DOHH2 (cell line): Measurements from ENCODE around the gene PRPS1.

Experiments
- H3F3A ChIP-seq: fragments of 200-600 bp; sonication (generic), shearing (Covaris generic); 2 replicates; pipeline ENCODE4 v1.6.0; 2016; ENCODE audit warnings: antibody characterized with exemption, mild to moderate bottlenecking; ENCODE audit not compliant: control insufficient read depth, insufficient read depth
- H3K27ac ChIP-seq: fragments of 200-600 bp; sonication (generic); 2 replicates; pipeline ENCODE4 v1.5.1; 2014; ENCODE audit warnings: low read depth, mild to moderate bottlenecking, low read length, moderate library complexity
- H3K27me3 ChIP-seq: fragments of 200-600 bp; sonication (generic); 2 replicates; pipeline ENCODE4 v1.6.1; 2014; ENCODE audit warnings: mild to moderate bottlenecking, low read length, mixed read lengths; ENCODE audit not compliant: control insufficient read depth
- H3K36me3 ChIP-seq: fragments of 200-600 bp; sonication (generic); 2 replicates; pipeline ENCODE4 v1.6.1; 2014; ENCODE audit warnings: mild to moderate bottlenecking, low read length, moderate library complexity, mixed read lengths; ENCODE audit not compliant: control insufficient read depth
- H3K4me1 ChIP-seq: fragments of 200-600 bp; sonication (generic); 2 replicates; pipeline ENCODE4 v1.6.1; 2014; ENCODE audit warnings: mild to moderate bottlenecking, low read length, mixed read lengths; ENCODE audit not compliant: control insufficient read depth
- H3K4me2 ChIP-seq: fragments of 200-600 bp; sonication (generic); 2 replicates; pipeline ENCODE4 v1.6.0; 2014; ENCODE audit warnings: mild to moderate bottlenecking, low read length, moderate library complexity
- H3K4me3 ChIP-seq: fragments of 200-600 bp; sonication (generic); 2 replicates; pipeline ENCODE4 v1.5.1; 2014; ENCODE audit warnings: mild to moderate bottlenecking, low read length, mixed read lengths
- H3K79me2 ChIP-seq: fragments of 200-600 bp; sonication (generic); 2 replicates; pipeline ENCODE4 v1.6.1; 2014; ENCODE audit warnings: mild to moderate bottlenecking, low read length, mixed read lengths; ENCODE audit not compliant: control insufficient read depth
- H3K9me2 ChIP-seq: fragments of 200-600 bp; sonication (generic); replicated peaks from 2 replicates; pipeline ENCODE4 v1.6.1; 2014; ENCODE audit warnings: mild to moderate bottlenecking, low read length, mixed read lengths; ENCODE audit not compliant: control insufficient read depth
- H3K9me3 ChIP-seq: fragments of 200-600 bp; sonication (generic); 2 replicates; pipeline ENCODE4 v1.6.1; 2014; ENCODE audit warnings: antibody characterized with exemption, low read length, mixed read lengths; ENCODE audit not compliant: control insufficient read depth, insufficient read depth
- H4K20me1 ChIP-seq: fragments of 200-600 bp; sonication (generic); 2 replicates; pipeline ENCODE4 v1.6.0; 2014; ENCODE audit warnings: low read depth, mild to moderate bottlenecking, antibody characterized with exemption, low read length, moderate library complexity; ENCODE audit not compliant: control insufficient read depth, insufficient read depth
- CTCF ChIP-seq: fragments of 200-600 bp; sonication (generic); IDR thresholded peaks from one replicate; pipeline ENCODE4 v1.5.1; 2014; ENCODE audit warnings: antibody characterized with exemption, mild to moderate bottlenecking, low read depth, low read length; ENCODE audit not compliant: poor library complexity, severe bottlenecking
- EZH2phosphoT487 ChIP-seq: fragments of 200-600 bp; sonication (generic); IDR thresholded peaks from 2 replicates; pipeline ENCODE4 v1.6.1; 2017; ENCODE audit warnings: borderline replicate concordance, mild to moderate bottlenecking, antibody characterized with exemption, low read length, moderate library complexity, mixed read lengths

PRPS1 gene

GRCh38 chrX:107626481-107626880, 1.8 kb upstream of the PRPS1 start:
- H3K9me2 ChIP-seq: no peaks in the 10 kb centered on the region
- H3K27me3 ChIP-seq: no peaks in the 10 kb centered on the region
- H3K79me2 ChIP-seq: peaks cover 32% of the 10 kb centered on the region
- peaks cover 27% of the 10 kb centered on the region for H3K4me1 ChIP-seq
- H3K27ac ChIP-seq: no peak overlapping the region
- TF ChIP-seq CTCF (no peak), EZH2phosphoT487 (no peak)
- no peaks in the 10 kb centered on the region for H3F3A ChIP-seq
- no peaks in the 10 kb centered on the region for H3K9me3 ChIP-seq
- no peak overlapping the region for H3K4me3 ChIP-seq
- H3K4me2 ChIP-seq: no peak overlapping the region
- H4K20me1 ChIP-seq: peaks cover 13% of the 10 kb centered on the region; the same call in 1 of the 2 replicates
- peaks cover 10% of the 10 kb centered on the region for H3K36me3 ChIP-seq

GRCh38 chrX:107626916-107627315, 1.4 kb upstream of the PRPS1 start:
- H4K20me1 ChIP-seq: peaks cover 13% of the 10 kb centered on the region; the same call in 1 of the 2 replicates
- H3K79me2 ChIP-seq: peaks cover 36% of the 10 kb centered on the region
- peak overlapping the region; percentile 84; the same call in 1 of the 2 replicates for H3K4me2 ChIP-seq
- peaks cover 10% of the 10 kb centered on the region for H3K36me3 ChIP-seq
- H3K4me3 ChIP-seq: no peak overlapping the region
- no peaks in the 10 kb centered on the region for H3K9me3 ChIP-seq
- TF ChIP-seq EZH2phosphoT487: no peak
- TF ChIP-seq CTCF: no peak
- no peaks in the 10 kb centered on the region for H3F3A ChIP-seq
- H3K27ac ChIP-seq: no peak overlapping the region
- H3K9me2 ChIP-seq: no peaks in the 10 kb centered on the region
- H3K4me1 ChIP-seq: peaks cover 27% of the 10 kb centered on the region
- H3K27me3 ChIP-seq: no peaks in the 10 kb centered on the region

GRCh38 chrX:107628662-107629539, 591 bp downstream of the PRPS1 start:
- Histone ChIP-seq H3K4me3 (peak overlapping the region; percentile 95), H3K4me2 (peak overlapping the region; percentile 77), H3K27ac (peak overlapping the region; percentile 57), H3K9me3 (no peaks in the 10 kb centered on the region), H3K36me3 (peaks cover 10% of the 10 kb centered on the region), H3K9me2 (no peaks in the 10 kb centered on the region), H3F3A (no peaks in the 10 kb centered on the region), H3K27me3 (no peaks in the 10 kb centered on the region), H3K79me2 (peaks cover 55% of the 10 kb centered on the region), H3K4me1 (peaks cover 32% of the 10 kb centered on the region), H4K20me1 (peaks cover 18% of the 10 kb centered on the region; the same call in 1 of the 2 replicates)
- TF ChIP-seq EZH2phosphoT487 (no peak), CTCF (no peak)
